ENCODE measurements around the gene RNF150.

DNA sequence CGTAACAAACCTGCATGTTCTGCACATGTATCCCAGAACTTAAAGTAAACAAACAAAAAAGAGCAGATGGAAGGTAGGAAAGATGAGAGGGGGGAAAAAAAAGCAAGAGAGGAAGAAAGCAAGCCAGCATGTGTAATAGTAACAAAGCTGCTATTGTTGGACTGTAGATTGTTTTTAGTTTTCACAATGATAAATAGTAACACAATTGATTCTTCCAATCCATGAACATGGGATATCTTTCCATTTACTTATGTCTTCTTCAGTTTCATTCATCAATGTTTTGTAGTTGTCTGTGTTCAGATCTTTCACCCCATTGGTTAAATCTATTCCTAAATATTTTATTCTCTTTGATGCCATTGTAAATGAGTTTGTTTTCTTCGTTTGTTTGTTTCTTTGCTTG, 292.1 kb downstream of the RNF150 start:
- no peak for TF ChIP-seq POLR2A (IDR thresholded peaks at IDR 0.05; ENCODE audit: low read depth, low read length)
- no peak for TF ChIP-seq TAF1 (IDR thresholded peaks at IDR 0.05; ENCODE audit: borderline replicate concordance, low read depth, low read length)
- TF ChIP-seq POLR2AphosphoS5 (IDR thresholded peaks at IDR 0.05; ENCODE audit: low read depth, low read length), result no peak

Measured in GM12892 (cell line).